GM12874 (cell line): ENCODE results near the gene POLR2C.

ENCODE experiments used
- CTCF ChIP-seq: IDR thresholded peaks from 2 replicates; pipeline ENCODE4 v1.5.1; 2011; ENCODE audit warnings: low read depth, mild to moderate bottlenecking, control low read depth, low read length, moderate library complexity; ENCODE audit not compliant: insufficient read depth

Gene POLR2C

GRCh38 chr16:57462209-57462977 is at the start of gene POLR2C:
Gene POLR2C, plus strand, starts transcription at chr16:57462679. Its CDS starts 46 bp downstream, at chr16:57462725.
- TF ChIP-seq CTCF = peak; percentile 97

DNA sequence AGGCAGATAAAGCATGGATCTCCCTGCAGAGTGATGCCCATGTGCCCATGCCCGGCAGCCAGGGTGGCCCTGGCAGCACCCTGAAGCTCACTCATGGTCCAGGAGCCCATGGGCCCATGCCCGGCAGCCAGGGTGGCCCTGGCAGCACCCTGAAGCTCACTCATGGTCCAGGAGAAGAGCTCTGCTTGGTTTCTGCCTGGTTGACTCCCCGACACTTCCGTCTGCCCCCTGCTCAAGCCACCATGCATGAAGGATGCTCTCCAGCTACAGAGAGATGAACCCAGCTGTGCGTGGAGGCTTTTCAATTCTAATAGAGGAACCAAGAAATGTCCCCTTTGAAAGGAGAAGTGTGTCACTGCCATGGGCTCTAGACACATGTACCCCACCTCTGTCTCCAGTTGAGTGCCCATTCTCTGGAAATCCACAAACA is 49.2 kb upstream of the POLR2C start:
- TF ChIP-seq CTCF = no peak

DNA sequence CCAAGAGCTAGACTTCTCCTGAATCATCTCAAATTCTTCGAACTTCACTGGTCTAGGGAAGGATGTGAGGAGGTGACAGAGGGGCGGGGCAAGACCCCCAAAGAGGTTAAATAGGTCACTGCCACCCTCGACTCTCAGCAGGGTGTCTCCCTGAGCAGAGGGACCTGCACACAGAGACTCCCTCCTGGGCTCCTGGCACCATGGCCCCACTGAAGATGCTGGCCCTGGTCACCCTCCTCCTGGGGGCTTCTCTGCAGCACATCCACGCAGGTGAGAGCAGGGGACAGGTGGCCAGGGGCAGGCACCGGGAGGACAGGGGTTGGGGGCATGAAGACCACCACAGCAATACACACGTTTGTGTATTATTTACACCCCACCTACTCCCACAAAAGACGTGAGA is 48.7 kb upstream of the POLR2C start:
- no peak for TF ChIP-seq CTCF

- no peak for TF ChIP-seq CTCF
Observed at GRCh38 chr16:57416084-57416483, 46.4 kb upstream of the POLR2C start.

- 0 out of 2 replicates have a peak, but pooled peaks have one; percentile 12 for TF ChIP-seq CTCF
Observed at GRCh38 chr16:57419506-57419905, 43.0 kb upstream of the POLR2C start.

GRCh38 chr16:57422026-57422944 is 40.2 kb upstream of the POLR2C start:
- peak; percentile 57 for TF ChIP-seq CTCF

- no peak for TF ChIP-seq CTCF
Observed at GRCh38 chr16:57423152-57423551, 39.3 kb upstream of the POLR2C start.
